ENCODE results near the gene UNC80.

- TF ChIP-seq POLR2A (IDR thresholded peaks at IDR 0.05), result no peak
- no peak for TF ChIP-seq CTCF (IDR thresholded peaks at IDR 0.05)
Observed at GRCh38 chr2:209905691-209906090, 134.1 kb downstream of the UNC80 start.

Measured in lower leg skin (tissue), 3 donors.